NK-92 (cell line): ENCODE data around the gene SYMPK.
"Not testable (repeated sequence)": the region's sequence is repeated elsewhere in the genome, so short reads cannot be mapped to it uniquely, and the experiment has no call there.

ENCODE experiments used
- DNase-seq: peaks from one replicate; lab custom pipeline; 2025; ENCODE audit not compliant: unreplicated experiment; lab: John Stamatoyannopoulos, UW

SYMPK gene

GRCh38 chr19:45870798-45871197 lies 7.9 kb upstream of the SYMPK start:
- no peak for DNase-seq

DNA sequence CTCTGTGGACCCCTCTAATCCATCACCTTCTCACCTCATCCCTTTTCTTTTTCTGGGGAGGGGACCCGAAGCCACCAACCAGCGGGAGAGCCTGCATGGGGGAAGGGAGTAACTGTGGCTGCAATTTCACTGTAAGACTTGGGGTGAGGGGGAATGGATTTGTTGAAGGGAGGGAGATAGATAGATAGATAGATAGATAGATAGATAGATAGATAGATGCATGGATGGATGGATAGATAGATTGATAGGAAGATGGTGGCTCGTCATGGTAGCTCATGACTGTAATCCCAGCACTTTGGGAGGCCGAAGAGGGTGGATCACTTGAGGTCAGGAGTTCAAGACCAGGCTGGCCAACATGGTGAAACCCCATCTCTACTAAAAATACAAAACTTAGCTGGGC lies 4.3 kb upstream of the SYMPK start:
- DNase-seq = not testable (repeated sequence)

DNA sequence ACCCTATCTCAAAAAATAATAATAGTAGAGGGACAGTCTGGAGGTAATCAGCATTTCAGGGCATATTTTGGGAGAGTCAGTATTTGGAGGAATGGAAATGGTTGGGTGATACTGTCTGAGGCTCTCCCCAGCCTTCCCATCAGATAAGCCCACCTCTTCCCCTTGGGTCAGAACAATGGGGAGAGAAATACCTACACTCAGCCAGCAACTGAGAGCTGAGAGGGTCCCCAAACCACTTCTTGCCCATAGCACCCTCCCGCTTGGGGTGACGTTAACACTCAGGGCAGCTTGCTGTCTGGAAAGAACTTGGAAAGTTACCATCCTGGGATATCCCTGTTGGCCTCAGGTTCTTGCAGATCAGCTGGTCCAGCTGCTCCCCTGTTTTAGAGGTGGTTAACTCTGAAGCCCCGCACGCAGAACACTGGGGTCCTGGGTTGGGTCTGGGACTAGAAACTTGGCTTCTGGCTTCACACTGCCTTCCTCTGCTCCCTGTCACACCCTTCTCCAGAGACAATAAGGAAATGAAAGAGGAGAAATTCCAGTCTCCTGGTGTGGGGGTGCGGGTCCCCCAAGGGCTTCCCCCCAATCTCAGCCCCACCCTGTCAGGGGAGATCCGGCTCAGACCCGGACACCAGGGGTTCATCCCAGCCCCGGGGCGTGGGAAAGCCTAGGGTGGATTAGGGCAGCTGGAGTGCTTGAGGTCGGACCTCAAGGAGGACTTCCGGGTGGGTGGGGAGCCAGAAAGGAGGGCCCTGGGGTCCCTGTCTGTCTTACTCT lies 3.6 kb upstream of the SYMPK start:
- no peak for DNase-seq

DNA sequence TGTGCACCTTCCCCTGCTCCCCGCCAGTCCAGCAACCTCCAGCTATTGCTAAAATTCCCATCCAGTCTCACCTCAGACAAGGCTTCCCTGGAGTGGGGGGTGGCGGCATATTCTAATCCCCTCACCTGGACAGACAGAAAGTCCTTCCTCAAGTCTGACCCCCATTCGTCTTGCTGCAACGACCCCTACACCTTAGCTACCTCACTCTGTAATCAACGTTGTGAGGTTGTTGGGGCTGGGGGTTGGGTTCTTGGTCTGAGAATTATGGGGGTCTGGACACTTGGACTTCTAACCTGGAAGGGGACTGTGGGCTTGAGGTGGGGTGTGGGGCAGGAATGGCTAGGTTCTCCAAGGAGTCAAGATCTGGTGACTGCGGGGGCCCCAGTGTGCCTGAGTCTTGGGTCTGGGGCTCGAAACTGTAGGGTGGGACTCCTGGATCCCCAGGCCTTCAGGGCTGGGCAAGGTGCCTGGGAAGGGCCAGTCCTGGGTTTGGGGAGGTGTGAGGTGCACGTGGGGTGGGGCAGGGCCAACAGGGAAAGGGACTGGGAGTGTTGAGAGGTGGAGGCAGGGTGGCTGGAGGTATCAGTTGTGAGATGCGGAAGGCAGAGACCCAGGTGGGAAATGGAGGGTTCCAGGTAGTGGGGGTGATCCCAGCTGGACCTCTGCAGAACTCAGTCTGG lies 2.5 kb upstream of the SYMPK start:
- no peak for DNase-seq

- DNase-seq = no peak
These were observed 1.7 kb upstream of the SYMPK start for GRCh38 chr19:45864629-45865082.

DNA sequence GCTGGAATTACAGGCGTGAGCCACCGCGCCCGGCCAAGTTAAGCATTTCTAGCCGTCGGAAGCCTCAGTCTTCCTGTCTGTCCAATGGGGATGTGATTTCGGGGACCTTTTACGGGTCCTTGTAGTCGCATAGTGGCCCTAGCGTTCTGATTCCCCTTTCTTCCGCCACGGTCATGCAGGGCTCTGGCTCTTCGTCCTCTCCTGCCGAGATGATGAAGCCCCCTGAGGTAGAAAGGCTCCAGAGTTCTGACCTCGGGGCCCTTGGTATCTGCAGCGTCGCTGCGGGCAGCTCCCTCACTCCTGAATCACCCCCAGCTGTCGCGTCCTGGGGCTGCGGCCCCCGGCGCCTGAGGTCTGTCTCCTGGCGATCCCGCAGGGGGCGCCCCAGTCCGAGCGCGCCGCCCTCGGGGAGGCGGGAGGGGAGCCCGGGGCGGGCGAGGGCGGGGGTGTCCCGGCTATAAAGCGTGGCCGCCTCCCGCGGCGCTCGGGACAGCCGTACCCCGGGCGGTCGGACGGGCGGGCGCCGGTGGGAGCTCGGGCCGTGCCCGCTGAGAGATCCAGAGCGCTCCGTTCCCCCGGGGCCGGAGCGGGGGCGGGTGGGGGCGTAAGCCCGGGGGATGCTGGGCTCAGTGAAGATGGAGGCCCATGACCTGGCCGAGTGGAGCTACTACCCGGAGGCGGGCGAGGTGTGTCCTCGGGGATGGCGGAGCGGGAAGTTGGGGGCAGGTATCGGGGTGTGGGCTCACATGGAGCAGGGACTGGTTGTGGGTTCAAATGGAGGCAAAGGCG lies 1.1 kb upstream of the SYMPK start, which contains the start of gene FOXA3:
FOXA3 (plus strand) TSS at position 487 of the 789 bp plus-strand sequence; CDS start at position 618, 131 bp downstream.
- no peak for DNase-seq

- DNase-seq = no peak
These were observed 440 bp upstream of the SYMPK start for GRCh38 chr19:45863335-45863839.

DNA sequence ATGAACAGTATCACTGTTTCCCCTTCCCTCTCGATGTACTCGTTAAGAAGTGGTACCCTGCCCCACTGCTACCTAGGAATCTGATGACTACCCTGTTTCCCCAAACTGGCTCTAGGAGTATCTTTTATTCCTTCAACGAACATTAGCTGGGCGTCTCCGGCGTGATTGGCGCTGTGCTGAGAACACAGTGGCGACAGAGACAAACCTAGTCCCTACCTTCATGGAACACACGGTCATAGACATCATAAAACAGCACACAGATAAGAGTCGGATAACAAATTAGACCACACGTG lies 730 bp downstream of the SYMPK start:
- no peak for DNase-seq

DNA sequence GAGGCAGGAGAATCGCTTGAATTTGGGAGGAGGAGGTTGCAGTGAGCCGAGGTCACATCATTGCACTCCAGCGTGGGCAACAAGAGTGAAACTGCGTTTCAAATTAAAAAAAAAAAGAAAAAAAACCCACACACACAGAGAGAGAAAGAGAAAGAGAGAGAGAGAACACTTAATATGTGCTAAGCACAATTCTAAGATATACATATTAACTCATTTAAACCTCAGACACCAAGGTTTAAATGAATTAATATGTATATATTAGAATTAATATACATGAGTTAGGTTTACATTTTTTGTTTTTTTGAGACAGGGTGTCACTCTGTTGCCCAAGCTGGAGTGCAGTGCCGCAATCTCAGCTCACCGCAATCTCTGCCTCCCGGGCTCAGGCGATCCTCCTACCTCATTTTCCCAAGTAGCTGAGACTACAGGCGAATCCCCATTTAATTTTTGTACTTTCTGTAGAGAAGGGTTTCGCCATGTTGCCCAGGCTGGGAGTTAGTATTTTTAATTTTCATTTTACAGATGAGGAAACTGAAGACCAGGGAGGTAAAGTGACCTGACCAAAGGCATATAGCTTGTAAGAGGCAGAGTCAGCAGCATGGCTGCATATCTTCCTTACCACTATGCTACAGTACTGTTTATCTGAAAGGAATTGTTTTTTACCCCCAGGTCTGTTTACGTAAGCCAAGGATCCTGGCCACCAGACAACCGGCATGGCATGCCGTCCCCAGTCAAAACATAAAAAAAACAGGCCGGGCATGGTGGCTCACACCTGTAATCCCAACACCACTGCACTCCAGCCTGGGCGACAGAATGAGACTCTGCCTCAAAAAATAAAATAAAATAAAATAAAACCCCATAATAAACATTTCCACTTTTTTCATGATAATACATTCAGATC lies 2.3 kb downstream of the SYMPK start:
- no peak for DNase-seq

GRCh38 chr19:45854167-45854778 lies 8.7 kb downstream of the SYMPK start:
- no peak for DNase-seq

DNA sequence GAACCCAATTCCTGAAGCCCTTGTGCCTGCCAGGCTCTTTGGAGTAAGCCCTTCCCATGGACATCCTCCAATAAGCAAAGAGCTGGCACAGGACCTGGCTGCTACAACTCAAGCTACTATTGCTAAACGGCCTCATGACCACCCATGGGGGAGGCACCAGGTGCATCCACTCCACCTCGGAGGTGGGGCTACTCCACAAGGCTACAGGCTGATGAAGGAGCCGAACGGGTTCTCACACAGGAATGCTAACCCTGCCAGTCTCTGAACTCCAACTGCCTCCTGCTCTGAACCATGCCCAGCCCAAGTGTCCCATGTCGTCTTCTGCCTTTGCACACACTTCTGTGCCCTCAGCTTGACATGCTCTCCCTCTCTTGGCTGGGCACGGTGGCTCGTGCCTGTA lies 10.0 kb downstream of the SYMPK start:
- DNase-seq = no peak

DNA sequence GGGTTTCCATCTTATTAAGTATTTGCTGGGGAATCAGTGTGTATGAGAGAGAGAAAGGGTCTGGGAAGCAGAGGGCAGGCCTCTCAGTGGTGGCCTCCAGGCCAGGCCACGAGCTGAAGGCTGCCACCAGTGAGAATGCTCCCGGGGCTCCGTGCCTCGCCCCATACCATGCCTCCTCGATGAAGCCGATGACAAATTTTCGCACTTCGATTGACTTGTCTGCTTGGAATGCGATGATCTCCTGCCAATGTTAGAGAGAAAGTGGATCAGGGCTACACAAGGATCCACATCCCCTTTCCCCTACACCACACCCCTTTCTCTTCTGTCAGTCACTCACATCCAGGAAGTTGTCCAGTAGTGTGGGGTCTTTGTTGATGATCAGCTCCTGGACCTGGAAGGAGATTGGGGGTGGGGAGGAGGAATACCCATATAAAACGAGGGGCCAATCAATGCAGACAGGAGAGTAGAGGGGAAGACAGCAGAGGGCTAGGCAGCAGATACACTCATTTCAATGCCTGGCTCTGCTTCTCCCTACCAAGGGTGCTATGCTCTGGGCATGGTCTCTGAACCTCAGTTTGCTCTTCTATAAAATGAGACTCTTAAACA lies 10.7 kb downstream of the SYMPK start:
- DNase-seq = no peak

- no peak for DNase-seq
These were observed 14.0 kb downstream of the SYMPK start for GRCh38 chr19:45848922-45849321.

- no peak for DNase-seq
These were observed 15.3 kb downstream of the SYMPK start for GRCh38 chr19:45847663-45848062.

DNA sequence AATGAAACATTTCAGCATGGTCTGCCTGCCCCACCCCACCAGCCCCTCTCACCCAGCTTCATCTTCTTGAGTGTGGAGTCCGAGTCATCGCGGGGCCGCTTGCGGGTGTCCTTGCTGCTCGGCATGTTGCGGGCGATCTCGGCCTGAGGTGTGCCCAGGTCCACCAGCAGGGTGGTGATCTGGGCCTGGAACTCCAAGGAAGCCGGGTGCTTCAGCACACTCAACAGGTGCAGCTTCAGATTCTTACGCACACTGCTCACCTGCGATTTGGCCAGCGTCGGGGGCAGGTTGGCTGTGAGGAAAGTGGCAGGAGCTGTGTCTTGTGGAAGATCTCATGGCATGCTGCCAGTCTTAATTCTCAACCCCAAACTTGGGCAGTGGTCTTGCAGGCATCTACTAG lies 20.7 kb downstream of the SYMPK start:
- DNase-seq = no peak

DNA sequence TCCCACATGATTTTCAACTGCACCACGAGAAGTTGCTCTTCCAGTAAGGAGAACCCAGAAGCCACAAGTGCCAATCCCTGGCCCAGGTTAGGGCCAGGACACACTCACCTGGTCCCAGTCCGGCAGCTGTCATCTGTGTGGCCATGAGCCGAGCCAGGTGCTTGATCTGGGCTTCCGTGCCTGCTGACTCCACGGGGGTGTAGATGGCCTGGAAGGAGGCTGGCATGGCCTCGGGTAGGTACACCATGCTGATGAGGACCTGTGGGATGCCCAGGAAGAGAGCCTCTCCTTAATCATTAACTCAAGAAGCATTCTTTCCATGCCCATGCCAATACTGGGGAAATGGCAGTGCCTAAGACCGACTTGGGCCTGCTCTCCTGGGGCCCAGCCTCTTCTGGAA lies 28.0 kb downstream of the SYMPK start:
- DNase-seq = no peak

DNA sequence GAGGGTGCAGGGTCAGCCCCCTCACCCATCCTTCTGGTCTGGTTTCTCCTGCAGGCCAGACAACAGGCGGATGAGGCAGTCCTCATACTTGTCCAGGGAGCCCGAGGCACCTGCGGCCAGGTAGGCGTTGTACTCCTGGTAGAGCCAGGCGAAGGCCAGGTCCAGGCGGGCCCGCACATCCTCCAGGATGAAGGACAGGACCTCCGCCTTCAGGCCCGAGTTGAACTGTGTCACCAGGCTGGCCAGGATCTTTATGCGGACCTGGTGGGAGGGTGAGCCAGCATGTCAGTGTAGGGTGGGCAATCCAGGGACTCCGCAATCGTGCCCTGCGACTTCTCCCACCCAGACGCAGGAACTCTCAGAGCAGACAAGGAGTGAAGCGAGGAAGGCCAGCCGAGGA lies 34.0 kb downstream of the SYMPK start:
- no peak for DNase-seq

DNA sequence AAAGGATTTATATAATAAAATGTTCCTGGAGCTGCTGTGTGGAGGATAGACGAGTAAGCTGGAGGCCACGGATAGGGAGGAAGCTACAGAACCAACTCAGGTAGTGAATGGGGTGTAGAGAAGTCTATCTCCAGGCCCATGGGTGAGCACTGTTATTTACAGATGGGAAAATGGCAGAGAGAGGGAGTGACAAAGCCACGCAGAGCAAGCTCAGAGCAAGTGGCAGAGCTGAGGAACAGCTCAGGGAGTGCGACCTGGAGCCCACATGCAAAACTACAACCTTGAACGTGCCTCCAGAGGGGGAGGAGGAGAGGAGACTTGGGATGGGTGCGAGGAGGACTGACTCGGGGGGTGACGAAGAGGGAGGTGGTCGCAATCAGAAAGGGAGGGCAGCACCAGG lies 34.4 kb downstream of the SYMPK start:
- DNase-seq = no peak

DNA sequence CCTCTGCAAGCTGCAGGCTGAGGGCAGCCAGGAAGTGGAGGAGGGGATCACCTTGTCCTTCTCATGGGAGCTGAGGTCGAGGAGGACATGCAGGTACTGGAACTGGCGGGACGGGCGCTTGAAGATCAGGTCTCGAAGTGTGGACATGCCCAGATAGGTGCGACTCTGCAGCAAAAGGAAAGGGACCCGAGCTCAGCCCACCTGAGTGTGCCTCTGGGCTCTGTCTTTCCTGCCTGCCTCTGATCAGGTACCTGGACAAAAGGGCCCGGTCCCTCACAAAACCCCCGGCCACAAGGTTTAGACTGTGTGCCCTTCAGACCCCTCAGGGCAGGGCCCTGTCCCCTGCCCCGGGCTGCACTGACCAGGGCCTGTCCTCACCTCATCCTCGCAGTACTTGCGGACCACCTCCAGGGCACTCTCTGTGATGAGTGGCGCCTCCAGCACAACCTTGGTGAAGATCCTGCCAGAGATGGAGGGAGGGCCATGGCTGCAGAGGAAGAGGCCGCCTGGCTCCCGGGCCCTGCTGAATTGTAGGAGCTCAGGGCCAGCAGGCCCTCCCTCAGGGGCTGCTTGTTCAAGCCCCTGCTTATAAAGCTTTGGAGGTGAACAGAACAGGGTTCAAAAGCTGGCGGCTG lies 35.4 kb downstream of the SYMPK start:
- no peak for DNase-seq
